ENCODE data around the gene ELOA.

GRCh38 chr1:23796466-23797271 lies 53.4 kb downstream of the ELOA start:
- TF ChIP-seq CTCF (IDR thresholded peaks at IDR 0.05; ENCODE audit: insufficient read depth, low read depth, low read length): no peak
- TF ChIP-seq EZH2 (IDR thresholded peaks at IDR 0.05; ENCODE audit: insufficient read depth, low read length): no peak

Measured in astrocyte (in vitro differentiated cells and primary cell).